BE2C (cell line): Measurements from ENCODE around the gene VPS41.

Source experiments
- DNase-seq: peaks from one replicate; pipeline ENCODE4 v3.0.0-alpha.2; 2020
- H3K27me3 ChIP-seq: fragments of 250-450 bp; sonication (Bioruptor Pico); 2 replicates; pipeline ENCODE4 v1.5.1; 2020; ENCODE audit warnings: mild to moderate bottlenecking
- H3K36me3 ChIP-seq: fragments of 250-450 bp; sonication (Bioruptor Pico); 2 replicates; pipeline ENCODE4 v1.5.1; 2020; ENCODE audit warnings: mild to moderate bottlenecking
- H3K4me1 ChIP-seq: fragments of 250-450 bp; sonication (Bioruptor Pico); 2 replicates; pipeline ENCODE4 v1.5.1; 2020
- H3K4me3 ChIP-seq: 2 replicates; pipeline ENCODE4 v1.5.1; 2011; ENCODE audit warnings: low read depth, low read length
- H3K9me3 ChIP-seq: fragments of 250-450 bp; sonication (Bioruptor Pico); 2 replicates; pipeline ENCODE4 v1.5.1; 2020
- CTCF ChIP-seq: IDR thresholded peaks from 2 replicates; pipeline ENCODE4 v1.5.1; 2012; ENCODE audit warnings: mild to moderate bottlenecking, low read depth, low read length

VPS41 gene

GRCh38 chr7:38934536-38934935 is 25.5 kb upstream of the VPS41 start:
- no peaks in the 10 kb centered on the region; the same call in 1 of the 2 replicates for H3K27me3 ChIP-seq

GRCh38 chr7:38934051-38934450 is 25.1 kb upstream of the VPS41 start:
- Histone ChIP-seq H3K4me3 (no peak overlapping the region), H3K9me3 (no peaks in the 10 kb centered on the region), H3K4me1 (no peaks in the 10 kb centered on the region), H3K36me3 (no peaks in the 10 kb centered on the region), H3K27me3 (no peaks in the 10 kb centered on the region; the same call in 1 of the 2 replicates)
- no peak for TF ChIP-seq CTCF
- DNase-seq, result no peak

More at GRCh38 chr7:38934536-38934935, 25.5 kb upstream of the VPS41 start:
- no peak for DNase-seq
- Histone ChIP-seq H3K9me3 (no peaks in the 10 kb centered on the region), H3K36me3 (no peaks in the 10 kb centered on the region), H3K4me1 (no peaks in the 10 kb centered on the region), H3K4me3 (no peak overlapping the region)
- no peak for TF ChIP-seq CTCF

- H3K4me3 ChIP-seq, result no peak overlapping the region
- peak; percentile 98 for TF ChIP-seq CTCF
Measured at GRCh38 chr7:38932509-38933168, 23.6 kb upstream of the VPS41 start.

GRCh38 chr7:38929460-38930171 is 20.6 kb upstream of the VPS41 start:
- no peak for DNase-seq
- no peaks in the 10 kb centered on the region for H3K9me3 ChIP-seq
- no peaks in the 10 kb centered on the region for H3K36me3 ChIP-seq
- H3K4me1 ChIP-seq, result no peaks in the 10 kb centered on the region
- TF ChIP-seq CTCF, result no peak
- no peak overlapping the region for H3K4me3 ChIP-seq
- H3K27me3 ChIP-seq, result peaks cover 3% of the 10 kb centered on the region; the same call in 1 of the 2 replicates

More at GRCh38 chr7:38932509-38933168, 23.6 kb upstream of the VPS41 start:
- no peaks in the 10 kb centered on the region for H3K27me3 ChIP-seq
- H3K9me3 ChIP-seq, result no peaks in the 10 kb centered on the region
- H3K4me1 ChIP-seq, result no peaks in the 10 kb centered on the region
- no peaks in the 10 kb centered on the region for H3K36me3 ChIP-seq
- peak; percentile 77 for DNase-seq

- no peak for DNase-seq
- H3K4me3 ChIP-seq, result no peak overlapping the region
- H3K9me3 ChIP-seq, result no peaks in the 10 kb centered on the region
- no peak for TF ChIP-seq CTCF
- peaks cover 3% of the 10 kb centered on the region; the same call in 1 of the 2 replicates for H3K27me3 ChIP-seq
- H3K36me3 ChIP-seq, result no peaks in the 10 kb centered on the region
- H3K4me1 ChIP-seq, result no peaks in the 10 kb centered on the region
Measured at GRCh38 chr7:38928506-38928905, 19.5 kb upstream of the VPS41 start.

- no peak overlapping the region for H3K4me3 ChIP-seq
- no peak for DNase-seq
- peaks cover 3% of the 10 kb centered on the region; the same call in 1 of the 2 replicates for H3K27me3 ChIP-seq
- no peak for TF ChIP-seq CTCF
- H3K36me3 ChIP-seq, result no peaks in the 10 kb centered on the region
- no peaks in the 10 kb centered on the region for H3K9me3 ChIP-seq
- no peaks in the 10 kb centered on the region for H3K4me1 ChIP-seq
Measured at GRCh38 chr7:38927751-38928150, 18.8 kb upstream of the VPS41 start.
